Mesothelial cell of epicardium (in vitro differentiated cells): Measurements from ENCODE around the gene POLD1. TPM values are rescaled to one million over a fixed set of nuclear protein-coding genes. Genes with fewer than 3 reads are reported as not detected.

Experiments used
- DNase-seq, 2 experiments: peaks; one replicate each; pipeline ENCODE4 v3.0.0; 2021; ENCODE audit warnings: low spot score in 2 of 2; ENCODE audit not compliant: unreplicated experiment in 2 of 2
- H3K27ac Mint-ChIP-seq: 2 replicates; pipeline ENCODE4 v1.8.0; 2021; ENCODE audit warnings: mixed read lengths
- H3K27me3 Mint-ChIP-seq: 2 replicates; pipeline ENCODE4 v1.8.0; 2021; ENCODE audit warnings: low read depth, mixed read lengths
- H3K36me3 Mint-ChIP-seq: 2 replicates; pipeline ENCODE4 v1.8.0; 2021; ENCODE audit warnings: mixed read lengths
- H3K4me1 Mint-ChIP-seq: 2 replicates; pipeline ENCODE4 v1.8.0; 2021; ENCODE audit warnings: mixed read lengths
- H3K4me3 Mint-ChIP-seq: 2 replicates; pipeline ENCODE4 v1.8.0; 2021; ENCODE audit warnings: mild to moderate bottlenecking, moderate library complexity, mixed read lengths
- H3K9me3 Mint-ChIP-seq: 2 replicates; pipeline ENCODE4 v1.8.0; 2021; ENCODE audit warnings: mixed read lengths
- total RNA-seq: library from RNA; stranded (reverse); gene quantifications from 3 replicates; pipeline ENCODE4 v1.2.1, GENCODE V29; 2021
- TF ChIP-seq, protein P1 (sequence below): fragments of 200-600 bp; sonication (generic); IDR thresholded peaks from one replicate; pipeline ENCODE4 v1.5.0; 2021; ENCODE audit warnings: antibody characterized with exemption; ENCODE audit not compliant: unreplicated experiment

The POLD1 gene
- total RNA-seq, 1 donor from 2014 or later = 60.6 TPM

DNA sequence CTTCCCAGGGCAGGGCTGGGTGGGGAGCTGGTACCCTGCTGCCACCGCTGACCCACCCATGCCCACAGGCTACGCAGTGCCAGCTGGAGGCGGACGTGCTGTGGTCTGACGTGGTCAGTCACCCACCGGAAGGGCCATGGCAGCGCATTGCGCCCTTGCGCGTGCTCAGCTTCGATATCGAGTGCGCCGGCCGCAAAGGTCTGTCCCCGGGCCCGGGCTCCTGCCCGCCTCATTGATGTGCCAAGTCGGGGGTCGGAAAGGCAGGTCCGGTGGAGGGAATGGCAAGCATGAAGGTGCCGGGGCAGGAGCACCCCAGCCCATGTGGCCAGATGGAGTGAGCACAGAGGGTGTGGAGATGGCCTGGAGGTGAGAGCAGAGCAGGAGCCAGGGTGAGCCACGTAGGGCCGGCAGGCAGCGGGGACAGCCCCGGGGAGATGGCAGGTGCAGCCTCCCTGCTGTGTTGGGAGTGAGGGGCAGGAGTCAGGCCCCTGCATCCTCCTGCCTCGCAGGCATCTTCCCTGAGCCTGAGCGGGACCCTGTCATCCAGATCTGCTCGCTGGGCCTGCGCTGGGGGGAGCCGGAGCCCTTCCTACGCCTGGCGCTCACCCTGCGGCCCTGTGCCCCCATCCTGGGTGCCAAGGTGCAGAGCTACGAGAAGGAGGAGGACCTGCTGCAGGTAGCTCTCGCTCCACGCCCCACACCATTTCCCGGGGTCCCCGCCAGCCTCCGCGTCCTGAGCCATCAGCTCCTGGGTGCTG lies 18.6 kb downstream of the POLD1 start:
- no peaks in the 10 kb centered on the region for H3K4me1 Mint-ChIP-seq
- TF ChIP-seq, protein P1, sequence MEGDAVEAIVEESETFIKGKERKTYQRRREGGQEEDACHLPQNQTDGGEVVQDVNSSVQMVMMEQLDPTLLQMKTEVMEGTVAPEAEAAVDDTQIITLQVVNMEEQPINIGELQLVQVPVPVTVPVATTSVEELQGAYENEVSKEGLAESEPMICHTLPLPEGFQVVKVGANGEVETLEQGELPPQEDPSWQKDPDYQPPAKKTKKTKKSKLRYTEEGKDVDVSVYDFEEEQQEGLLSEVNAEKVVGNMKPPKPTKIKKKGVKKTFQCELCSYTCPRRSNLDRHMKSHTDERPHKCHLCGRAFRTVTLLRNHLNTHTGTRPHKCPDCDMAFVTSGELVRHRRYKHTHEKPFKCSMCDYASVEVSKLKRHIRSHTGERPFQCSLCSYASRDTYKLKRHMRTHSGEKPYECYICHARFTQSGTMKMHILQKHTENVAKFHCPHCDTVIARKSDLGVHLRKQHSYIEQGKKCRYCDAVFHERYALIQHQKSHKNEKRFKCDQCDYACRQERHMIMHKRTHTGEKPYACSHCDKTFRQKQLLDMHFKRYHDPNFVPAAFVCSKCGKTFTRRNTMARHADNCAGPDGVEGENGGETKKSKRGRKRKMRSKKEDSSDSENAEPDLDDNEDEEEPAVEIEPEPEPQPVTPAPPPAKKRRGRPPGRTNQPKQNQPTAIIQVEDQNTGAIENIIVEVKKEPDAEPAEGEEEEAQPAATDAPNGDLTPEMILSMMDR = no peak
- H3K27ac Mint-ChIP-seq = no peak overlapping the region
- H3K27me3 Mint-ChIP-seq = no peaks in the 10 kb centered on the region
- H3K9me3 Mint-ChIP-seq = no peaks in the 10 kb centered on the region
- H3K36me3 Mint-ChIP-seq = peaks cover 20% of the 10 kb centered on the region
- DNase-seq = no peak
- H3K4me3 Mint-ChIP-seq = no peak overlapping the region

DNA sequence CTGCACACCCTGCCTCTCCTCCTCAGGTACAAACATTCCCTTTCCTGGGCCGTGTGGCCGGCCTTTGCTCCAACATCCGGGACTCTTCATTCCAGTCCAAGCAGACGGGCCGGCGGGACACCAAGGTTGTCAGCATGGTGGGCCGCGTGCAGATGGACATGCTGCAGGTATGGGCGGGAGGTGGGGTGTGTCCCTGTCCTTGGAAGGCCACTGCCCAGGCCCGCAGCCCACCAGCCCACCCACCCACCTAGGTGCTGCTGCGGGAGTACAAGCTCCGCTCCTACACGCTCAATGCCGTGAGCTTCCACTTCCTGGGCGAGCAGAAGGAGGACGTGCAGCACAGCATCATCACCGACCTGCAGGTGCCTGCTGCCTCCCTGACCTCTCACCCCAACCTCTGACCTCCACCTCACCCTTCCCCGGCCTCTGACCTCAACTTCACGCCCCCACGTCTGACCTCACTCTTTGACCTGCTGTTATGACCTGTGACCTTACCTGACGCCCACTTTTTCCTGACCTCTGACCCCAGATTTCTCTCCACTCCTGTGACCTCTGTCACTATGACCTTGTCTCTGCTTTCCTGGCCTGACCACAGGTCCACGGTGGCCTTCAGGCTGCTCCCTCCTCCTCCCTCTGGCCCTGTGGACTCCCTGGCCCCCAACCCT lies 22.1 kb downstream of the POLD1 start:
- DNase-seq = no peak
- no peaks in the 10 kb centered on the region for H3K4me1 Mint-ChIP-seq

DNA sequence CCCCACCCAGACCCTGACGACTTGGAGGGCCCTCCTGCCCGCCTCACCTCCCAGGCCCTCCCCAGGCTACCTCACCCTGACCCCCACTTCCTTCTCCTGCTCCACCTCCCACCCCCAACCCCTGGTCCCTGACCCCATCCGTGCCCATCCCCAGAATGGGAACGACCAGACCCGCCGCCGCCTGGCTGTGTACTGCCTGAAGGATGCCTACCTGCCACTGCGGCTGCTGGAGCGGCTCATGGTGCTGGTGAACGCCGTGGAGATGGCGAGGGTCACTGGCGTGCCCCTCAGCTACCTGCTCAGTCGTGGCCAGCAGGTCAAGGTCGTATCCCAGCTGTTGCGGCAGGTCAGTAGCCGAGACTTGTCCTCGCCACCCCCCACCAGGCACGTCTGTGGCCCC lies 22.7 kb downstream of the POLD1 start:
- no peaks in the 10 kb centered on the region for H3K27me3 Mint-ChIP-seq
- peaks cover 17% of the 10 kb centered on the region for H3K36me3 Mint-ChIP-seq
- TF ChIP-seq, protein P1 = no peak
- H3K9me3 Mint-ChIP-seq = no peaks in the 10 kb centered on the region
- DNase-seq = no peak
- no peak overlapping the region for H3K4me3 Mint-ChIP-seq
- H3K27ac Mint-ChIP-seq = no peak overlapping the region
- H3K4me1 Mint-ChIP-seq = no peaks in the 10 kb centered on the region

More for the DNA sequence above, 22.1 kb downstream of the POLD1 start:
- Mint-ChIP-seq H3K27me3 (no peaks in the 10 kb centered on the region), H3K4me3 (no peak overlapping the region), H3K9me3 (no peaks in the 10 kb centered on the region), H3K27ac (no peak overlapping the region), H3K36me3 (peaks cover 16% of the 10 kb centered on the region)
- TF ChIP-seq, protein P1 = no peak

DNA sequence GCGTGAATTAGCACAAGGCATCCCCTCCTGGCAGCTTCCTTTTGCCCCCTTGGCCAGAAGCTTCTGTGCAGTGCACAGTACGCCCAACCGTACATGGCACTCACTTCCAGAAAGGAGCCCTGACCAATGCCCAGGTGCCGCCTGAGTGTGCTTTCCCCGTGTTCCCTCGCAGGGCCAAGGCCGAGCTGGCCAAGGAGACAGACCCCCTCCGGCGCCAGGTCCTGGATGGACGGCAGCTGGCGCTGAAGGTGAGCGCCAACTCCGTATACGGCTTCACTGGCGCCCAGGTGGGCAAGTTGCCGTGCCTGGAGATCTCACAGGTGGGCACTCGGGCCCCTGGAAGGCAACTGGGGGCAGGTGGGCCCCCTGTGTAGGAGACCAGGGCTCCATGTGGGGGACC lies 25.2 kb downstream of the POLD1 start:
- H3K9me3 Mint-ChIP-seq = no peaks in the 10 kb centered on the region
- DNase-seq = no peak
- H3K36me3 Mint-ChIP-seq = peaks cover 20% of the 10 kb centered on the region
- H3K4me1 Mint-ChIP-seq = no peaks in the 10 kb centered on the region
- TF ChIP-seq, protein P1 = no peak
- H3K27ac Mint-ChIP-seq = no peak overlapping the region
- no peaks in the 10 kb centered on the region for H3K27me3 Mint-ChIP-seq
- no peak overlapping the region for H3K4me3 Mint-ChIP-seq

DNA sequence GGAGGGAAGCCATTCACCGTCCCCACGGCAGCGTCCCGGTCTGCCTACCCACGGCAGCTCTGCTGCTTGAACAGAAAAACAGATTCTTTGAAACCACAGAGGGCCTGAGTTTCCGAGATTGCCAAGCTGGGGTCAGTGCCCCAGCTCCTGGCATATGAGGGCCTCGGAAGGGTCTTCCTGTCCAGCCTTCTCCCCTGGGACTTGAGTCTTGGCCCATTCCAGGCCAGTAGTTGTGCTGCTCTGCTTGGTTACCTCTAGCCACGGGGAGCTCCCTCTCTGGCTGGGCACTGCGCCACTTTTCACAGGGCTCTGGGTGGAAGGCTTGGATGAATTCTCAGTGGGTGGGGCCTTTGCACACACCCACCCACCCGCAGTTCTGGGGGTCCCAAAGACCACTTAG lies 26.0 kb downstream of the POLD1 start:
- Mint-ChIP-seq H3K4me1 (no peaks in the 10 kb centered on the region), H3K27ac (no peak overlapping the region), H3K4me3 (no peak overlapping the region), H3K36me3 (peaks cover 20% of the 10 kb centered on the region), H3K9me3 (no peaks in the 10 kb centered on the region), H3K27me3 (no peaks in the 10 kb centered on the region)
- DNase-seq = no peak
- TF ChIP-seq, protein P1 = no peak
